IPS DF 4.7 (cell line): ENCODE measurements around the gene ABTB1.

Experiments
- DNase-seq: peaks from one replicate; pipeline ENCODE4 v3.0.0-alpha.2; 2013; ENCODE audit warnings: low spot score; ENCODE audit errors: extremely low read depth

Gene ABTB1

DNA sequence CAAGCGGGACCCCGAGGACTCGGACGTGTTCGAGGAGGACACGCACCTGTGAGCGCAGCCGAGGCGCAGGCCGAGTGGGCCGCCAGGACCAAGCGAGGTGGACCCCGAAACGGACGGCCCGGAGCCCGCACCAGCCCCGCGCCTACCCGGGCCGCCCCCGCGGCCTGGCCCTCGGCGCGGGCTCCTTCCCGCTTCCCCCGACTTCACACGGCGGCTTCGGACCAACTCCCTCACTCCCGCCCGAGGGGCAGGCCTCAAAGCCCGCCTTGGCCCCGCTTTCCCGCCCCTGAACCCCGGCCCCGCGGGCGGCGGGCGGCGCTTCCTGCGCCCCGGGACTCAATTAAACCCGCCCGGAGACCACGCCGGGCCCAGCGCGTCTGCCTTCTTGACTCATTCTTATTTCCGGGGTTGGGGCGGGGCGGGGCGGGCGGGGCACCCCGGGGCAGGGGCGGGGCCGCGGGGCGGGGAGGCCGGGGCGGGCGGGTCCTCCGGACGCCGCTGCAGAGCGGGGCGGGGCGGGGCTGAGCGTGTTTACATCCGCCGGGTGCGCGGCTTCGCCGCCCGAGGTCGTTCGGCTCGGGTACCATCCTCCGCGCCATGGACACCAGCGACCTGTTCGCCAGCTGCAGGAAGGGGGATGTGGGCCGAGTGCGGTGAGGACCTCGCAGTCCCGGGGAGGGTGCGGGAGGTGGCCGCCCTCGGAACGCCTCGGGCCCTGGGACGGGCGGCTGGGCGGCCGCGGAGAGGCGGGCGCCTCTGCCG lies at the start of gene ABTB1:
Gene ABTB1 (plus strand): TSS at position 524 of the 762 bp plus-strand sequence. CDS start 74 bp downstream, at position 598.
- DNase-seq: no peak

- DNase-seq: no peak
Measured at GRCh38 chr3:127624063-127624462, 48.7 kb upstream of the ABTB1 start.

DNA sequence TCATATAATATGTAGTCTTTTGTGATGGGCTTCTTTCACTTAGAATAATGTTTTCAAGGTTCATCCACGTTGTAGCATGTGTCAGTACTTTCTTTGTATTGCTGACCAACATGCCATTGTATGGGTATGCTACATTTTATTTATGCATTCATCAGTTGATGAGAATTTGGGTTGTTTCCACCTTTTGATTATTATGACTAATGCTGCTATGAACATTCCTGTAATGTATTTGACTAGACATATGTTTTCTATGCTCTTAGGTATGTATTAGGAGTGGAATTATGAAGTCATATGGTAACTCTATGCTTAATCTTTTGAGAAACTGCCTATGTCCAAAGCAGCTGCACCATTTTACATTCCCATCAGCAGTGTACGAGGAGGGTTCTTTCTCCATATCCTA lies 46.9 kb upstream of the ABTB1 start:
- no peak for DNase-seq

- no peak for DNase-seq
Measured at GRCh38 chr3:127628426-127628787, 44.3 kb upstream of the ABTB1 start.

DNA sequence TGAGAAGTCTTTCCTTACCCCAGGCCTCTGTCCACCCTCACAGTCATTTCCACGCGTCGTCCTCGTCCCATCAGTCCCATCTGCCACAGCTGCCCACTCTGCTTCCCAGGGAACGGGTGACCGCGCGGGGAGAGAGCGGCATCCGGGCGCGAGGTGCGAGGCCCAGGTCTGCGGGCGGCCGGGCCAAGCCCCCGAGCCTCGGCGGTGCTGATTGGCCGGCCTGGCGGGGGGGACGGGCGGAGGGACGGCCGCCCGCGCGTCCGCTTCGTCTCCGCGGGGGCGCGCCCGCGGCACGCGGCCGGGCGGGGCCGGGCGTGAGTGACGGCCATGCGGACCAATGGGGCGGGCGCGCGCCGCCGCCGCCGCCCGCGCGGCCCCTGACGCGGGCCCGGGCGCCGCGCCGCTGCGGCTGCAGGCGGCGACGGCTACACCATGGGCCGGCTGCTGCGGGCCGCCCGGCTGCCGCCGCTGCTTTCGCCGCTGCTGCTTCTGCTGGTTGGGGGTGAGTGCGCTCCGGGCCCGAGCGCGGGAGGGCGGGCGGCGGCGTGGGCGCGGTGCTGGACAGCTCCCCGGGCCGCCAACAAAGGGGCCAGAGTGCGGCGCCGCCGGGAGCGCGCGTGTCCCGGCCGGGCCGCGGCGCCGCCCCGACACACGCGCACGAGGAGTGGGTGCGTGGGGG lies 43.8 kb upstream of the ABTB1 start, which contains the start of gene PODXL2:
Gene PODXL2 (plus strand): TSS at position 398 of the 679 bp plus-strand sequence. CDS start 35 bp downstream, at position 433.
- DNase-seq: no peak

DNA sequence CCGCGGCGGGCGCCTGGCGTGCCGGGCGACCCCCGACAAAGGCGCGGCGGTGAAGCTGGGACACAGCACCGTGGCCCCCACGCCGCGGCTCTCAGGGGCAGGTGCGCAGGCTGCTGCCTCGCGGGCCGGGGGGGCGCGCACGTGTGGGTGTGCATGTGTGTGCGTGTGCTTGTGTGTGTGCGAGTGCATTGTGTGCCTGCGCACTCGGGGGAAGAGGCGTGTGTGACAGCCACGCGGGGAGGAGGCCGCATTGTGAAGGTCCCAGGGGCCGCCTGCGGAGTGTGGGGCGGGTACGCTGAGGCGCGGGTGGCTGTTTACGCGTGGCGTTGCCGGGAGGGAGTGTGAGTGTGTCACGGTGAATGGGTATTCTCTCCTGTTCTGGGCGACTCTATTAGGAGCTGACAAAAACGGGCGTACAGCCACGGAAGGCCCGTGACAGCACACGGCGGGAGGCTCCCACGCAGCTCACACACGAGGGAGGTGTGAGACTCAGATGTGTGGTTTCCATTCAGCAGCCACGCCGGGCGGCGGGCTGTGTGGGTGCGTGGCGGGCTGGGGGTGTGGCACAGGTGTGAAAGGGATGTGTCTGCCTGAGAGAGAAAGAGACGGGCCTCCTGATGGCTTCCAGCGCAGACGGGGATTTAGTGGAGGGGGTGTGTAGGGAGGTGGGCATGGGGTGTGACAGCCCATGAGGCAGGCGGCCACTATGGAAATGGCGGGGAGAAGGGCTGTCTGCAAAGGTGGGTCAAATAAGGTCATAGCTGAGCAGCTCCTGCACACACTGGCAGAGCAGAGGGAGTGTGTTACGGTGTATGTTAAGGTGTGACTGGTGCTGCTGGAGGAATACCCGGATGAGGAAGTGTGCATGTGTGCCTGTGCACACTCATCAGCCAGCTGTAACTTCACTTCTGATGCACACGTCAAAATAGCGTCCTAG lies 43.0 kb upstream of the ABTB1 start:
- DNase-seq: no peak

GRCh38 chr3:127630811-127631714 lies 41.7 kb upstream of the ABTB1 start:
- no peak for DNase-seq

- DNase-seq: no peak
Measured at GRCh38 chr3:127632035-127632820, 40.5 kb upstream of the ABTB1 start.

- no peak for DNase-seq
Measured at GRCh38 chr3:127634653-127635052, 38.1 kb upstream of the ABTB1 start.

DNA sequence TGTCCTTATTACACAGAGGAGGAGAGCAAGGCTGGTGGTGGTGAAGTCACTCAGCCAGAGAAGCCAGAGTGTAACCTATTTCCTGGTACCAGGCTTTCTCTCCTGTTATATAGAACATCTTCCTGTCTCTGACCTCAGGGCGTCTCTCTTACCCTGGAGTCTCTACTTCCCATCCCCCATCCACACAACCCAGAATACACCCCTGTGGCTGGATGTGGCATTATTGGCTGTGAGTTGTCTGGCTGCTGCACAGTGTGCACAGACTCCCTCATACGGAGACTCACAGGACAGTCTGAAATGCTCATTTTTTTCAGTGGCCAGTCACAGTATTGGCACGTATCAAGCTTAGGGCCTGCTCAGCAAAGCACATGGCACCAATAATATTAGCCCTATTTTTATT lies 35.2 kb upstream of the ABTB1 start:
- DNase-seq: no peak

DNA sequence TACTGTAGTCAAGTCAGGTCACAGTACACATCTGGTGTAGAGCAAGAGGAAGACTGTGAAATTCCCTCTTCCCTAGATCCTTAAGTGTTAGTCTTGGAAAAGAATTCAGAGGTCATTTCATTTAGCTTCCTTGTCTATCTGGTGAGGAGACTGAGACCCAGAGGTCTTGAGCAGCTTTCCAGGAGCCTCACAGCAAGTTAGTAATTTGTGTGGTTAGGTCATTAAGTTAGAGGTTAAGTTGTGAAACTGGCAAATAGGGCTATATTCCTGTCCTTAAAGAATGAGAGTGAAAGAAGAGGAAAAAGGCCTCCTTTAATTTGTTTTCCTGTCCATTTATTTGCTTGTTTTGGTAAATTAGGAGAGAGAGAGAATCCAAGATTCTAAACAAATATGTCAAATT lies 34.8 kb upstream of the ABTB1 start:
- DNase-seq: no peak

DNA sequence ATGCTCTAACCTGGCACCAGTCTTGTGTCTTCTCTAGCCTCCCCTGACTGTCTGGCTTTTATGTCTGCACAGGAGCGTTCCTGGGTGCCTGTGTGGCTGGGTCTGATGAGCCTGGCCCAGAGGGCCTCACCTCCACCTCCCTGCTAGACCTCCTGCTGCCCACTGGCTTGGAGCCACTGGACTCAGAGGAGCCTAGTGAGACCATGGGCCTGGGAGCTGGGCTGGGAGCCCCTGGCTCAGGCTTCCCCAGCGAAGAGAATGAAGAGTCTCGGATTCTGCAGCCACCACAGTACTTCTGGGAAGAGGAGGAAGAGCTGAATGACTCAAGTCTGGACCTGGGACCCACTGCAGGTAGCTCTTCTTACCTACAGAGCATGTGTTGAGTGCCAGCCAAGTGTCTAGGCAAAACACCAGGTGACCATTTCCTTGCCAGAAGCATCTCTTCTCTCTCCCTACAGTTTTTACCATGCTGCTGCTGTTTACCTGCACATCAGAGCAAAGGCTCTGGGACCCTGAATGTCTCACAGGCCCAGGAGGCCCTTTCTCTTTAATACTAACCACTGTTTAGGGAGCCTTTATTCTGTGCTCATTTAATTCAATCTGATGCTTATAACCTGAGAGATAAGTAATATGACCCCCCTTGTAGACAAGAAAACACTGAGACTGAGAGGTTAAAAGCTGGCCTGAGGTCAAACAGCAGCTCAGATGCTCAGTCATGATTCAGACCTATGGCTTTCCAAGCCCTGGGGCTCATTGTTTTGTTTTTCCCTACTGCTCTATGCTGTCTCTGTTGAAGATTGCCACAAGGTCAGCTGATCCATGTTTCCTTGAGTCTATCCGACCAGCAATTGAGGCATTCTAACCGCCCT lies 33.3 kb upstream of the ABTB1 start:
- DNase-seq: no peak

DNA sequence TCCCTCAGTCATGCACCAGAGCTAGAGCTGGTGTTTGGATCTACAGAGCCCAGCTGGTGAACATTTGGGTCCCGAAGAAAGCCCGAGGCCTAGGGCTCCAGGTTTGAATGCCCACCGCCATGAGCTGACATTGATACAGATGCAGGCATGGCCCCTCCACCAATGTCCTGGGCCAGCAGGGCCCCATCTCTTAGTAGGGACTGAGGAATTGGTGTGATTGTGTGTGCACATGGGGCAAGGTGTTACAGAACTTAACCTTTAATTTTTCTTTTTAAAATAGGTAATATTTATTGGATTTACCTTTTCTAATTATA lies 32.8 kb upstream of the ABTB1 start:
- no peak for DNase-seq

DNA sequence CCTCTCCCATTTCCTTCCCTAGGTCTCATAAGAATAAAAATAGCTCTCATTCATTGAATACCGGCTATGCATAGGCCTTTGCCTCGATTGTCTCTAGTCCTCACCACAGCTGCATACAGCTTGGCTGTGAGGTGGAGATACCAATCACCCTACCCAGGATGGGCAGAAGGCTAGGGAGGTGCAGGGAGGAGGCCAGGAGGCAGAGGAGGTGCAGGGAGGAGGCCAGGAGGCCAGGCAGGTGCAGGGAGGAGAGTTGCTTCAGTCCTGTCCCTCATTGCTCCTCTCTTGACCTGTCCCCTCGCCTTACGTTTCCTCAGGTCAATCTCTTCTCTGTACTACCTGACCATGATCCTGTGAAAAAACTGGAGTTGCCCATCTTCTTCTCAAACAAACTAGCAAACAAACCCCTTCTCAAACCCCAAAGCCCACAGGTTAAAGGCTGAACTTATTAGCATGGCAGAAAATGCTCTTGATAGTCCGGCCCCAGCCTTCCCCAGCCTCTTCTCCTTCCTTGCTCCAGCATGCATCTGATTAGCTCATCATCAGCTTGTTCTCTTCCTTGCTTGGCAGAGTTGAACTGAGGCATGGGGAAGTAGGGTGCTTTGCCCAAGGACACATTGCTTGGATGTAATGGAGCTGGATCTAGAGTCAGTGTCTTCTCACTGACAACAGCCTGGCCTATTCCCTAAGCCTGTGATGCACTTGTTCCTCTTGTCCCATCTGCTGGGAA lies 27.9 kb upstream of the ABTB1 start:
- no peak for DNase-seq

DNA sequence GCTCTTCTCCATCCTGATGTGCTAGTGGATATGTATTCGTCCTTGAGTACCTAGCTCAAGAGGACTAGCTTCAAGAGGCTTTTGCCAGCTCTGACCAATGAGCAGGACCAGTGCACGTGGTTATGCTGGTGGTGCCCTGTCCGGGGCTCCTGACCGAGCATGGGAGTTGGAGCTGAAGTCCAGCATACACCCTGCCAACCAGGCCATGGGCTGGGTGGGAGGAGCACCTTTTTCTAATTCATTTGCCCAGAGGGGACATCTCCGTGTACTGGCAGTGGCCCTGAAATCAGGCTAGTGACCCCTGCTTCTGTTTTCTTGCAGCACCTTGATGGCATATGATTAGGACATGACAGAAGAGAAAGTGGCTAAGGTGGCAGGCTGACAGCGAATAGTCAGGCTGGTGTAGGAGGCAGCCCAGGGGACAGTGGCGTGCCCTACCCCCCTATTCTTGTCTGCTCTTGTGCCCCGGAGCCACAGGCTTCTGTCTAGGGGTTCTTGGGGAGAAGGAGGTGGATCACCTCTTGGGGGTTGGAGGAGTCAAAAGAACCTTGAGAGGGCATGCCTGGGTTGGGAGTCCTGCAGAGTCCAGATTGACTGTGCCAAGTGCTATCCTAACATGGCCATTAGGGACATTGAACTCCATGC lies 27.3 kb upstream of the ABTB1 start:
- no peak for DNase-seq

- DNase-seq: no peak
Measured at GRCh38 chr3:127646501-127647046, 26.2 kb upstream of the ABTB1 start.

- DNase-seq: no peak
Measured at GRCh38 chr3:127647166-127647844, 25.4 kb upstream of the ABTB1 start.
